Thoracic aorta endothelial cell (primary cell): Measurements from ENCODE around the gene NSL1. TPM values are rescaled to one million over a fixed set of nuclear protein-coding genes. Genes with fewer than 3 reads are reported as not detected.

Experiments
- total RNA-seq: library from RNA; depleted of rRNA; stranded (reverse); fragments of >200 nt; gene quantifications from 2 replicates; pipeline ENCODE4 v1.2.3, GENCODE V29; 2012

The NSL1 gene
- 41.3 and 48.1 TPM in 2 replicates for total RNA-seq

GRCh38 chr1:212791676-212792395 is at the start of gene NSL1, which contains the start of gene TATDN3:
TSS of gene NSL1 (minus strand) at chr1:212791777. CDS start at chr1:212791763, 14 bp downstream.
TSS of gene TATDN3 (plus strand) at chr1:212791894. CDS start at chr1:212791922, 28 bp downstream.

DNA sequence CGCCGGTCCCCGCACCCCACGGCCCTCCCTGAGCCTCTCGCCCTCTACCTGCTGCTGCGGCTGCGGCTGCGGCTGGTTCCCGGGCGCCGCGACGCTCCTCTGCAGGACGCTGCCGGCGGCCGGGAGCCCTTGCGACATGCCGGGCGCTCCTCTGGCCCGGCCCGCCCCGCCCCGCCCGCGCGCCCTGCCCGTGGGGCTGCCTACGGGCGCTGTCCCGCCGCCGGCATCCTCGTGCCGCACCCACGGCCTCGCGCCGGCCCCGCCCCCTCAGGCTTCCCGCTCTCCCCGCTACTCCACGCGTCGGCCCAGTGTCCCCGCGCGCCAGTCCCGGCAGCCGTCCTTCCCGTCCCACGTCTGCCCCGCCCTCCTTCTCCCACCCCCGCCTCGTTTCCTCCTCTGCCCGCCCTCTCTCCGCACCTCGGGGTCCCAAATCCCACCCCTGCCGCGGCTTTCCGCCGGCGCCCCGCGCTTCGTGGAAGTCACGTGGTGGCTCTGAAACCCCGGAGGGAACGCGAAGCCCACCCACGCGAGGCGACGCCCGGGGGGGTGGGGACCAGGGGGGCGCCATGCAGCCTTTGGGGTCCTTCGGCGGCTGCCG is 91.9 kb downstream of the NSL1 start, which contains the start of gene BATF3:
Gene BATF3, minus strand, starts transcription at position 216 of the 598 bp plus-strand sequence. Its CDS starts 78 bp downstream, at position 138.

Other genes with a start within 250 kb of the NSL1 start
- 1.4 and 2.4 TPM in 2 replicates for gene ATF3, start 183.0 kb downstream of the NSL1 start, total RNA-seq
- gene BATF3, start 91.9 kb downstream of the NSL1 start, total RNA-seq, result 0.65 and 1.2 TPM in 2 replicates
- 12.2 and 15.4 TPM in 2 replicates for gene TATDN3, start 117 bp upstream of the NSL1 start, total RNA-seq
- gene SPATA45, start 55.9 kb upstream of the NSL1 start, total RNA-seq, result not detected in 2 replicates
- 10.1 and 13.1 TPM in 2 replicates for gene FLVCR1, start 66.5 kb upstream of the NSL1 start, total RNA-seq
- gene VASH2, start 158.8 kb upstream of the NSL1 start, total RNA-seq, result 0.14 and 0.27 TPM in 2 replicates
- gene ANGEL2, start 224.1 kb upstream of the NSL1 start, total RNA-seq, result 53.1 and 60.2 TPM in 2 replicates